Measurements from ENCODE around the gene MOK.
"Not testable (repeated sequence)": the region's sequence is repeated elsewhere in the genome, so short reads cannot be mapped to it uniquely, and the experiment has no call there.

The MOK gene

GRCh38 chr14:102240481-102240880 is 64.5 kb downstream of the MOK start:
- DNase-seq = not testable (repeated sequence)

GRCh38 chr14:102239231-102239630 is 65.7 kb downstream of the MOK start:
- no peak for DNase-seq

- no peak for DNase-seq
Observed at GRCh38 chr14:102238766-102239165, 66.2 kb downstream of the MOK start.

- DNase-seq = no peak
Observed at GRCh38 chr14:102238131-102238530, 66.8 kb downstream of the MOK start.

GRCh38 chr14:102236026-102236425 is 68.9 kb downstream of the MOK start:
- no peak for DNase-seq

GRCh38 chr14:102235275-102235897 is 69.6 kb downstream of the MOK start:
- peak; percentile 17 for DNase-seq

GRCh38 chr14:102234331-102235264 is 70.4 kb downstream of the MOK start:
- no peak for DNase-seq

- DNase-seq = no peak
Observed at GRCh38 chr14:102233081-102233480, 71.9 kb downstream of the MOK start.

- DNase-seq = no peak
Observed at GRCh38 chr14:102232348-102232625, 72.7 kb downstream of the MOK start.

GRCh38 chr14:102231476-102232347 is 73.3 kb downstream of the MOK start:
- no peak for DNase-seq

- no peak for DNase-seq
Observed at GRCh38 chr14:102230481-102231210, 74.3 kb downstream of the MOK start.

- DNase-seq = no peak
Observed at GRCh38 chr14:102229739-102230092, 75.2 kb downstream of the MOK start.

- DNase-seq = no peak
Observed at GRCh38 chr14:102229071-102229738, 75.8 kb downstream of the MOK start.

GRCh38 chr14:102227184-102227964 is 77.6 kb downstream of the MOK start:
- no peak for DNase-seq

- DNase-seq = no peak
Observed at GRCh38 chr14:102226356-102227125, 78.4 kb downstream of the MOK start.

GRCh38 chr14:102225936-102226335 is 79.0 kb downstream of the MOK start:
- DNase-seq = no peak

GRCh38 chr14:102225386-102225785 is 79.6 kb downstream of the MOK start:
- no peak for DNase-seq

- DNase-seq = no peak
Observed at GRCh38 chr14:102223682-102224081, 81.3 kb downstream of the MOK start.

- DNase-seq = no peak
Observed at GRCh38 chr14:102222751-102223150, 82.2 kb downstream of the MOK start.

GRCh38 chr14:102222009-102222575 is 82.9 kb downstream of the MOK start:
- no peak for DNase-seq
